CD14-positive monocyte (primary cell): Measurements from ENCODE around the gene STARD3. TPM values are rescaled to one million over a fixed set of nuclear protein-coding genes. Genes with fewer than 3 reads are reported as not detected.

Experiments
- DNase-seq, 3 donors: peaks; one replicate each; pipeline ENCODE4 v3.0.0-alpha.2; 2011 to 2022
- H2AFZ ChIP-seq: 2 replicates; pipeline ENCODE4 v1.6.0; 2012; ENCODE audit warnings: mild to moderate bottlenecking, low read depth, low read length, inconsistent platforms; ENCODE audit not compliant: insufficient read depth, poor library complexity, severe bottlenecking
- H3K27ac ChIP-seq, 2 donors: 1 replicate in 1 of 2; 2 replicates in 1 of 2; pipeline ENCODE4 v1.5.1; 2012 to 2013; ENCODE audit warnings: low read length in 2 of 2, control low read depth in 1 of 2, inconsistent platforms in 1 of 2, low read depth in 1 of 2, mild to moderate bottlenecking in 1 of 2
- H3K27me3 ChIP-seq, 2 donors: one replicate each; pipeline versions ENCODE4 v1.6.0 to v1.6.1; 2011 to 2013; ENCODE audit warnings: low read length in 2 of 2; ENCODE audit not compliant: control insufficient read depth in 2 of 2, insufficient read depth in 2 of 2
- H3K36me3 ChIP-seq, 2 donors: replicated peaks in 1 of 2; 1 replicate in 1 of 2; 2 replicates in 1 of 2; pipeline versions ENCODE4 v1.5.1 to v1.6.1; 2012 to 2013; ENCODE audit warnings: low read length in 2 of 2, control low read depth in 1 of 2, inconsistent platforms in 1 of 2, mild to moderate bottlenecking in 1 of 2; ENCODE audit not compliant: insufficient read depth in 2 of 2, control insufficient read depth in 1 of 2
- H3K4me1 ChIP-seq, 2 donors: 1 replicate in 1 of 2; 2 replicates in 1 of 2; pipeline versions ENCODE4 v1.5.1 to v1.6.1; 2012 to 2013; ENCODE audit warnings: low read length in 2 of 2, control low read depth in 1 of 2, inconsistent platforms in 1 of 2, mild to moderate bottlenecking in 1 of 2, moderate library complexity in 1 of 2; ENCODE audit not compliant: insufficient read depth in 2 of 2, control insufficient read depth in 1 of 2
- H3K4me2 ChIP-seq: replicated peaks from 2 replicates; pipeline ENCODE3; 2012; ENCODE audit warnings: low read length, moderate library complexity, mild to moderate bottlenecking; ENCODE audit not compliant: poor library complexity, severe bottlenecking; ENCODE audit errors: extremely low read depth
- H3K4me3 ChIP-seq, 3 experiments: fragments of 200-600 bp in 1 of 3; sonication (generic) in 1 of 3; replicated peaks in 1 of 3; 1 replicate in 2 of 3; 2 replicates in 1 of 3; pipeline ENCODE4 v1.5.1; 2011 to 2013; ENCODE audit warnings: low read length in 3 of 3, mild to moderate bottlenecking in 3 of 3, control low read depth in 2 of 3, low read depth in 2 of 3, inconsistent platforms in 1 of 3, moderate library complexity in 1 of 3
- H3K79me2 ChIP-seq: 2 replicates; pipeline ENCODE4 v1.6.0; 2012; ENCODE audit warnings: mild to moderate bottlenecking, control low read depth, inconsistent platforms, low read length, moderate library complexity; ENCODE audit not compliant: insufficient read depth
- H3K9ac ChIP-seq: 2 replicates; pipeline ENCODE4 v1.6.0; 2017; ENCODE audit warnings: low read length, mild to moderate bottlenecking; ENCODE audit not compliant: insufficient read depth, poor library complexity, severe bottlenecking
- H3K9me3 ChIP-seq, 2 donors: replicated peaks in 1 of 2; 1 replicate in 1 of 2; 2 replicates in 1 of 2; pipeline versions ENCODE4 v1.5.1 to v1.6.1; 2012 to 2013; ENCODE audit warnings: low read length in 2 of 2, control low read depth in 1 of 2; ENCODE audit not compliant: control insufficient read depth in 1 of 2, insufficient read depth in 1 of 2
- H4K20me1 ChIP-seq: 2 replicates; pipeline ENCODE4 v1.6.0; 2012; ENCODE audit warnings: mild to moderate bottlenecking, low read length, control low read depth, moderate library complexity; ENCODE audit not compliant: insufficient read depth
- H3K27ac Mint-ChIP-seq, 7 donors: one replicate each; pipeline ENCODE4 v1.8.0; 2020; ENCODE audit warnings: mild to moderate bottlenecking in 7 of 7, mixed read lengths in 7 of 7, moderate library complexity in 6 of 7, inconsistent platforms in 2 of 7
- H3K27me3 Mint-ChIP-seq, 3 donors: one replicate each; pipeline ENCODE4 v1.8.0; 2021 to 2022; ENCODE audit warnings: low read depth in 3 of 3, mild to moderate bottlenecking in 3 of 3, mixed read lengths in 3 of 3, moderate library complexity in 3 of 3, inconsistent platforms in 1 of 3
- H3K36me3 Mint-ChIP-seq, 2 donors: one replicate each; pipeline ENCODE4 v1.8.0; 2020; ENCODE audit warnings: mixed read lengths in 2 of 2, inconsistent platforms in 1 of 2, mild to moderate bottlenecking in 1 of 2
- H3K4me1 Mint-ChIP-seq: one replicate; pipeline ENCODE4 v1.8.0; 2020; ENCODE audit warnings: mild to moderate bottlenecking, mixed read lengths
- H3K4me3 Mint-ChIP-seq, 2 donors: one replicate each; pipeline ENCODE4 v1.8.0; 2020; ENCODE audit warnings: mild to moderate bottlenecking in 2 of 2, mixed read lengths in 2 of 2, moderate library complexity in 1 of 2
- H3K9me3 Mint-ChIP-seq, 7 donors: one replicate each; pipeline ENCODE4 v1.8.0; 2020 to 2022; ENCODE audit warnings: mixed read lengths in 7 of 7, mild to moderate bottlenecking in 6 of 7, moderate library complexity in 6 of 7, inconsistent platforms in 2 of 7
- WGBS: methylation state at CpG from one replicate; pipeline ENCODE4 v1.1.5; 2013; ENCODE audit warnings: missing lambda C conversion rate; ENCODE audit not compliant: insufficient coverage; 5-methylcytosine and 5-hydroxymethylcytosine counted together
- intact Hi-C, 2 donors: fragments of 100-400 bp; cut with micrococcal nuclease; formaldehyde crosslinking; loops; one replicate each; pipeline versions ENCODE4 v1.15.0 to v1.15.1; 2023
- polyA plus RNA-seq, 3 donors: library from polyadenylated mRNA; depleted of rRNA in 1 of 3; unstranded in 2 of 3; stranded (reverse) in 1 of 3; fragments of 300-500 nt in 2 of 3; fragments of >200 nt in 1 of 3; fragmentation: Illumina TruSeq in 2 of 3; gene quantifications; 1 replicate in 2 of 3; 2 replicates in 1 of 3; pipeline ENCODE4 v1.2.3, GENCODE V29; 2012 to 2021
- TF ChIP-seq, protein P1 (sequence below): fragments of 200-600 bp; IDR thresholded peaks from one replicate; pipeline ENCODE4 v1.8.0; 2022; ENCODE audit warnings: antibody characterized with exemption, mild to moderate bottlenecking

The STARD3 gene
- polyA plus RNA-seq, 3 donors = 35.1 to 114 (median 45.3) TPM

DNA sequence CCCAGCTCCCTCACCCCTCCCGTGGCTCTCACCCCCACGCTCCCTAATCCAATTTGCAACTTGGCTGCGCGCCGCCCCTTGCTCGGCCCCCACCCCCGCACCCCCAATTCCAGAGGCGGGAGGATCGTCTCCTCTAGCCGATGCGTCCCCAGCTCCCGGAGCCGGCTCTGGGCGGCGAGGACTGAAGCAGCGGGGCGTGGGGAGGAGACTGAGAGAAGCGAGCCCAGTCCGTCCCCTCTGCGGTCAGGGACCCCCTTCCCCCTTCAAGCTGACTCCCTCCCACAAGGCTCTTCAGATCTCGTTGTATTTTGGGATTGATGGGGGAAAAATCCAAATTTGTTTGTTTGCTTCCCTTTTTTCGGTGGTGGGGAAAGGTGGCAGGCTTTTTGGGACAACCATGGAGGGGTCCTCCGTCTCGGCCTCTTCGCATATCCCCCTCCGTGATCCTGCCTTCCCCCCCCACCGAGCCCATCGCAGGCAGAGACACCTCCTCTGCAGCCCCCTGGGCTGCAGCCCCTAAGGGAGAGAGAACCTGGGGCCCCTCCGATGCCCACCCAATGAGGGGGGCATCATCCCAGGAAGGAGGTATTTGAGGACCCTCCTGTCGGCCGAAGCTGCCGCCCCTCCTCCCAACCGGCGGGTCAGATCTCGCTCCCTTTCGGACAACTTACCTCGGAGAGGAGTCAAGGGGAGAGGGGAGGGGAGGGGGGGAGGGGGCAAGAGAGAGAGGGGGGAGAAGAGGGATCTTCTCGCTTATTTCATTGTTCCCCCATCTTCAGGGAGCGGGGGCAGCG lies 29.7 kb upstream of the STARD3 start:
- TF ChIP-seq, protein P1, sequence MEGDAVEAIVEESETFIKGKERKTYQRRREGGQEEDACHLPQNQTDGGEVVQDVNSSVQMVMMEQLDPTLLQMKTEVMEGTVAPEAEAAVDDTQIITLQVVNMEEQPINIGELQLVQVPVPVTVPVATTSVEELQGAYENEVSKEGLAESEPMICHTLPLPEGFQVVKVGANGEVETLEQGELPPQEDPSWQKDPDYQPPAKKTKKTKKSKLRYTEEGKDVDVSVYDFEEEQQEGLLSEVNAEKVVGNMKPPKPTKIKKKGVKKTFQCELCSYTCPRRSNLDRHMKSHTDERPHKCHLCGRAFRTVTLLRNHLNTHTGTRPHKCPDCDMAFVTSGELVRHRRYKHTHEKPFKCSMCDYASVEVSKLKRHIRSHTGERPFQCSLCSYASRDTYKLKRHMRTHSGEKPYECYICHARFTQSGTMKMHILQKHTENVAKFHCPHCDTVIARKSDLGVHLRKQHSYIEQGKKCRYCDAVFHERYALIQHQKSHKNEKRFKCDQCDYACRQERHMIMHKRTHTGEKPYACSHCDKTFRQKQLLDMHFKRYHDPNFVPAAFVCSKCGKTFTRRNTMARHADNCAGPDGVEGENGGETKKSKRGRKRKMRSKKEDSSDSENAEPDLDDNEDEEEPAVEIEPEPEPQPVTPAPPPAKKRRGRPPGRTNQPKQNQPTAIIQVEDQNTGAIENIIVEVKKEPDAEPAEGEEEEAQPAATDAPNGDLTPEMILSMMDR = no peak
- Histone ChIP-seq H3K4me1 (peaks cover 3 to 5% of the 10 kb centered on the region in 2 donors), H4K20me1 (no peaks in the 10 kb centered on the region), H3K9ac (no peak overlapping the region), H3K27me3 (peaks cover 64 to 86% of the 10 kb centered on the region in 2 donors), H2AFZ (no peak overlapping the region), H3K36me3 (no peaks in the 10 kb centered on the region), H3K4me3 (no peak overlapping the region), H3K27ac (no peak overlapping the region), H3K9me3 (peaks cover 0 to 21% of the 10 kb centered on the region in 2 donors), H3K79me2 (no peaks in the 10 kb centered on the region), H3K4me2 (no peak overlapping the region)
- Mint-ChIP-seq H3K4me3 (peak overlapping the region in 1 of 2 donors; percentile 76), H3K36me3 (peaks cover 0 to 1% of the 10 kb centered on the region in 2 donors), H3K27ac (no peak overlapping the region), H3K9me3 (peaks cover 0 to 19% (median 7%) of the 10 kb centered on the region in 7 donors), H3K27me3 (peaks cover 78 to 91% (median 78%) of the 10 kb centered on the region in 3 donors), H3K4me1 (peaks cover 15% of the 10 kb centered on the region)
- no peak for DNase-seq
- 0% methylated on average over 3 of the region's 40 CpGs for WGBS
- intact Hi-C loops = no loop called here

DNA sequence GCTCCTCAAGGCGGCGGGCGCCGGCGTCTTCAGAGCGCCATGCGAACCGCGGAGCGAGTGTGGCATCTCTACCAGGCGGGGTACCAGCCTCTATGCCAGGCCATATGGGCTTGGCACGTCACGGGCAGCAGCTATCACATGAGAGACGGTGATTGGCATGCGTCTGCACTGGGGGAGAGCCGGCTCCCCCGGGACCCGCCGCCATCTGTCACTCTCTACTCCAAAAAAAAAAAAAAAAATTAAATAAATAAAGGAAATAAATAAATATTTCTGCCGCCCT lies 29.2 kb upstream of the STARD3 start, which contains the start of gene NEUROD2:
Gene NEUROD2, minus strand, starts transcription at position 70 of the 280 bp plus-strand sequence. CDS start 1,321 bp downstream, outside the sequence.
- peaks cover 59 to 81% of the 10 kb centered on the region in 2 donors for H3K27me3 ChIP-seq
- intact Hi-C loops = no loop called here

More for the DNA sequence above, 29.2 kb upstream of the STARD3 start, which contains the start of gene NEUROD2:
- Histone ChIP-seq H3K4me2 (peak within 1 kb of the TSS; percentile 11), H4K20me1 (no peaks in the 10 kb centered on the region), H3K27ac (no peak within 1 kb of the TSS), H3K9me3 (peaks cover 0 to 18% of the 10 kb centered on the region in 2 donors), H3K36me3 (no peaks in the 10 kb centered on the region), H3K4me3 (no peak within 1 kb of the TSS), H3K9ac (no peak within 1 kb of the TSS), H3K79me2 (no peaks in the 10 kb centered on the region), H3K4me1 (peaks cover 3 to 5% of the 10 kb centered on the region in 2 donors), H2AFZ (no peak within 1 kb of the TSS)
- peak within 1 kb of the TSS in 1 of 2 donors; percentile 76 for H3K4me3 Mint-ChIP-seq
- DNase-seq = no peak
- 10% methylated on average over 13 of the region's 20 CpGs for WGBS
- peaks cover 0 to 1% of the 10 kb centered on the region in 2 donors for H3K36me3 Mint-ChIP-seq
- peaks cover 15% of the 10 kb centered on the region for H3K4me1 Mint-ChIP-seq
- H3K27me3 Mint-ChIP-seq = peaks cover 73 to 86% (median 74%) of the 10 kb centered on the region in 3 donors
- H3K27ac Mint-ChIP-seq = no peak within 1 kb of the TSS
- peaks cover 0 to 19% (median 7%) of the 10 kb centered on the region in 7 donors for H3K9me3 Mint-ChIP-seq
- TF ChIP-seq, protein P1 = no peak
